ENCODE measurements around the gene SECISBP2. TPM values are rescaled to one million over a fixed set of nuclear protein-coding genes. Genes with fewer than 3 reads are reported as not detected.
A peak's percentile ranks its signal among the peaks of the same experiment; 100 is the strongest.

SECISBP2 gene
- total and polyA plus RNA-seq, 11 donors: 13.0 to 27.5 (median 15.5) TPM

- H3K27ac ChIP-seq: peak overlapping the region in 9 of 12 donors; percentile 3 to 37 (median 13)
- H3K4me3 ChIP-seq: no peak overlapping the region
- 45 to 71% (median 61%) methylated on average over 8 of the region's 8 CpGs for whole genome bisulfite sequencing, 4 donors
- intact Hi-C loops (cut with DNase I): loop anchor here in 3 of 10 donors (10.0 kb wide), 1 partner anchor 185 kb away; no protein-coding TSS in a partner anchor
- peaks cover 0 to 29% (median 19%) of the 10 kb centered on the region in 12 donors for H3K4me1 ChIP-seq
- H3K9me3 ChIP-seq: no peaks in the 10 kb centered on the region
- H3K36me3 ChIP-seq: peaks cover 0 to 90% (median 79%) of the 10 kb centered on the region in 9 donors
- peak; percentile 17 to 59 (median 46) for ATAC-seq
- no peak for DNase-seq
- TF ChIP-seq, protein P1, sequence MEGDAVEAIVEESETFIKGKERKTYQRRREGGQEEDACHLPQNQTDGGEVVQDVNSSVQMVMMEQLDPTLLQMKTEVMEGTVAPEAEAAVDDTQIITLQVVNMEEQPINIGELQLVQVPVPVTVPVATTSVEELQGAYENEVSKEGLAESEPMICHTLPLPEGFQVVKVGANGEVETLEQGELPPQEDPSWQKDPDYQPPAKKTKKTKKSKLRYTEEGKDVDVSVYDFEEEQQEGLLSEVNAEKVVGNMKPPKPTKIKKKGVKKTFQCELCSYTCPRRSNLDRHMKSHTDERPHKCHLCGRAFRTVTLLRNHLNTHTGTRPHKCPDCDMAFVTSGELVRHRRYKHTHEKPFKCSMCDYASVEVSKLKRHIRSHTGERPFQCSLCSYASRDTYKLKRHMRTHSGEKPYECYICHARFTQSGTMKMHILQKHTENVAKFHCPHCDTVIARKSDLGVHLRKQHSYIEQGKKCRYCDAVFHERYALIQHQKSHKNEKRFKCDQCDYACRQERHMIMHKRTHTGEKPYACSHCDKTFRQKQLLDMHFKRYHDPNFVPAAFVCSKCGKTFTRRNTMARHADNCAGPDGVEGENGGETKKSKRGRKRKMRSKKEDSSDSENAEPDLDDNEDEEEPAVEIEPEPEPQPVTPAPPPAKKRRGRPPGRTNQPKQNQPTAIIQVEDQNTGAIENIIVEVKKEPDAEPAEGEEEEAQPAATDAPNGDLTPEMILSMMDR (IDR thresholded peaks at IDR 0.05): no peak
- no peak for TF ChIP-seq POLR2A (IDR thresholded peaks at IDR 0.05)
- H3K27me3 ChIP-seq: no peaks in the 10 kb centered on the region
These were observed 41.5 kb downstream of the SECISBP2 start for GRCh38 chr9:89359751-89360261.

- Histone ChIP-seq H3K4me1 (peaks cover 0 to 29% (median 19%) of the 10 kb centered on the region in 12 donors), H3K9me3 (no peaks in the 10 kb centered on the region), H3K27me3 (no peaks in the 10 kb centered on the region), H3K27ac (peak overlapping the region in 5 of 12 donors; percentile 3 to 37 (median 13)), H3K36me3 (peaks cover 0 to 83% (median 72%) of the 10 kb centered on the region in 9 donors), H3K4me3 (no peak overlapping the region)
- DNase-seq (no peak), ATAC-seq (peak in 1 of 4 donors; percentile 33)
- WGBS, 4 donors: 44 to 56% (median 50%) methylated on average over 3 of the region's 3 CpGs
- intact Hi-C loops (cut with DNase I): loop anchor here in 1 of 10 donors (10.0 kb wide), 1 partner anchor 184 kb away; no protein-coding TSS in a partner anchor
- TF ChIP-seq, protein P1 (IDR thresholded peaks at IDR 0.05): no peak
- TF ChIP-seq POLR2A (IDR thresholded peaks at IDR 0.05): no peak
These were observed 42.2 kb downstream of the SECISBP2 start for GRCh38 chr9:89360465-89360864.

DNA sequence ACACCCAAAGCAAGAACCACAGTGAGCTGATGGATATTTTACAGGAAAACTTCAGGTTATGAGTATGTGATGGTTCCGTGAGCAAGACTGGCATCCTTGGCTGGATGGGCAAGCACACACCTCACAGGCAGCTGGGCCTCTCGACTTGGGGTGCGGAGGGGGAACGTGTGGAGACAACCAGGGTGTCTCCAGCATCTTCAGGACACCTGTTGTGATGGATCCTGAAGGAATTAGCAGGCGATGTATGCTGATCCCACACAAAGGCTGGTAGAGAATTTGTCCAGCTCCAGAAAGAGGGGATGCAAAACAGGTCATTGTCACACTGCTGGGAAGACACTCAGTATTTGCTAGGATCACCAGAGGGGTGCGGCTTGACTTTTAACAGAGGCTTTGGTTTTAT, 42.7 kb downstream of the SECISBP2 start:
- peaks cover 0 to 78% (median 66%) of the 10 kb centered on the region in 9 donors for H3K36me3 ChIP-seq

More for the DNA sequence above, 42.7 kb downstream of the SECISBP2 start:
- Histone ChIP-seq H3K27me3 (no peaks in the 10 kb centered on the region), H3K27ac (peak overlapping the region in 2 of 12 donors; percentile 13 to 15), H3K4me3 (no peak overlapping the region), H3K4me1 (peaks cover 0 to 29% (median 19%) of the 10 kb centered on the region in 12 donors), H3K9me3 (no peaks in the 10 kb centered on the region)
- no peak for ATAC-seq
- TF ChIP-seq, protein P1 (IDR thresholded peaks at IDR 0.05): no peak
- TF ChIP-seq POLR2A (IDR thresholded peaks at IDR 0.05): no peak
- WGBS, 4 donors: 87 to 96% (median 95%) methylated on average over 6 of the region's 6 CpGs
- intact Hi-C loops (cut with DNase I): loop anchor here in 1 of 10 donors (10.0 kb wide), 1 partner anchor 184 kb away; no protein-coding TSS in a partner anchor
- no peak for DNase-seq

Measured in heart left ventricle (tissue), 16 donors.